Right lobe of liver (tissue), 4 donors: ENCODE data around the gene ZNF618.

Experiments
- CTCF ChIP-seq, 4 donors: fragments of 200-600 bp in 3 of 4; fragments of 450-650 bp in 1 of 4; IDR thresholded peaks; one replicate each; pipeline versions ENCODE4 v1.5.1 to v1.8.0; 2016 to 2022; ENCODE audit warnings: antibody characterized with exemption in 4 of 4, mild to moderate bottlenecking in 2 of 4
- POLR2A ChIP-seq: fragments of 450-650 bp; IDR thresholded peaks from one replicate; pipeline ENCODE4 v1.6.1; 2017; ENCODE audit warnings: antibody characterized with exemption, mild to moderate bottlenecking
- donor health status: DM: no; HTN: no; CAD: no.
- donor health status: DM: no; HTN: no; CAD: no.
- donor health status: DM: no; HTN: yes; CAD: no.

DNA sequence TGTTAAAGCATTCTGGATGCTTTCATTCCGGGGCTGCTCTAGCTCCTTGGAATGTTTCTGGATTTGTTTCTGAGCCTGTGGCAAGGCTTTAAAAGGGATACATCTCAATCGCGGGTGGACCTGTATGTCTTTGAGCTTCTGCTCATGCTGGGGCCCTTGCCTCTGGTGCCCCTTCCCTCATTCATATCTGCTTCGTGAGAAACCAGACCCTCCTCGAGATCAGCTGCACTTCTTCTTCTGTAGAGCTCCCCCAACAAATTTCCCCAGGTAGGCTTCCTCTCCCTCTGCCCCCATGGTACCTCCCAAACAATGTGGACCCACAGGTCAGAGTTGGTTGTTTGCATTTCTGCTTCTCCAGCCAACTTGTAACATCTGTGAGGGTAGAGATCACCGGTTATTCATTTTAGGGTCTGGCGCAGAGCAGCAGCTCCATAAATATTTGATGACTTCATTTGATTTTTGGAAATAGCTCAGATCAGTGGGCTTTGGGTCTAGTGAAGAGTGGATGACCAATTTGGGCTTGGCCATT is 6.6 kb downstream of the ZNF618 start:
- TF ChIP-seq CTCF (IDR thresholded peaks at IDR 0.05) (no peak), POLR2A (no peak)
